Measurements from ENCODE around the gene TMEM94.

Gene TMEM94

GRCh38 chr17:75468779-75469373, 12.4 kb downstream of the TMEM94 start:
- no peak overlapping the region for H3K27ac ChIP-seq (ENCODE audit: low read depth, low read length, poor library complexity, severe bottlenecking)
- no peaks in the 10 kb centered on the region for H3K79me2 ChIP-seq (ENCODE audit: insufficient read depth, low read length)
- no peak overlapping the region for H3K4me3 ChIP-seq (ENCODE audit: low read depth, low read length, poor library complexity, severe bottlenecking)
- H3K4me2 ChIP-seq (ENCODE audit: low read length): no peak overlapping the region
- no peak overlapping the region for H3K9ac ChIP-seq (ENCODE audit: low read length)
- no peaks in the 10 kb centered on the region for H4K20me1 ChIP-seq (ENCODE audit: insufficient read depth, low read length)
- peaks cover 9% of the 10 kb centered on the region for H3K4me1 ChIP-seq (ENCODE audit: insufficient read depth, low read length, severe bottlenecking)
- no peaks in the 10 kb centered on the region for H3K9me3 ChIP-seq (ENCODE audit: low read length)
- H3F3A ChIP-seq (ENCODE audit: insufficient read depth, low read length): no peaks in the 10 kb centered on the region
- TF ChIP-seq CTCF (IDR thresholded peaks at IDR 0.05; ENCODE audit: low read length) (no peak), EZH2 (IDR thresholded peaks at IDR 0.05; ENCODE audit: borderline replicate concordance, low read length) (no peak)
- no peak overlapping the region for H2AFZ ChIP-seq (ENCODE audit: low read length)
- no peaks in the 10 kb centered on the region for H3K27me3 ChIP-seq (ENCODE audit: insufficient read depth, low read length)
- no peaks in the 10 kb centered on the region for H3K9me2 ChIP-seq (ENCODE audit: low read depth, low read length)
- peaks cover 10% of the 10 kb centered on the region; the same call in 1 of the 2 replicates for H3K36me3 ChIP-seq (ENCODE audit: insufficient read depth, low read length)

- Histone ChIP-seq H3K9me3 (ENCODE audit: low read length) (no peaks in the 10 kb centered on the region), H3K27me3 (ENCODE audit: insufficient read depth, low read length) (no peaks in the 10 kb centered on the region), H3K9ac (ENCODE audit: low read length) (no peak overlapping the region), H2AFZ (ENCODE audit: low read length) (no peak overlapping the region), H3K36me3 (ENCODE audit: insufficient read depth, low read length) (peaks cover 10% of the 10 kb centered on the region; the same call in 1 of the 2 replicates), H3K4me1 (ENCODE audit: insufficient read depth, low read length, severe bottlenecking) (peaks cover 9% of the 10 kb centered on the region), H4K20me1 (ENCODE audit: insufficient read depth, low read length) (no peaks in the 10 kb centered on the region), H3K27ac (ENCODE audit: low read depth, low read length, poor library complexity, severe bottlenecking) (no peak overlapping the region), H3K4me3 (ENCODE audit: low read depth, low read length, poor library complexity, severe bottlenecking) (no peak overlapping the region), H3K9me2 (ENCODE audit: low read depth, low read length) (no peaks in the 10 kb centered on the region), H3F3A (ENCODE audit: insufficient read depth, low read length) (no peaks in the 10 kb centered on the region), H3K4me2 (ENCODE audit: low read length) (no peak overlapping the region), H3K79me2 (ENCODE audit: insufficient read depth, low read length) (no peaks in the 10 kb centered on the region)
- TF ChIP-seq EZH2 (IDR thresholded peaks at IDR 0.05; ENCODE audit: borderline replicate concordance, low read length) (no peak), CTCF (IDR thresholded peaks at IDR 0.05; ENCODE audit: low read length) (no peak)
Measured at GRCh38 chr17:75471207-75471606, 14.8 kb downstream of the TMEM94 start.

GRCh38 chr17:75472119-75472518, 15.7 kb downstream of the TMEM94 start:
- H4K20me1 ChIP-seq (ENCODE audit: insufficient read depth, low read length): no peaks in the 10 kb centered on the region
- no peak overlapping the region for H3K27ac ChIP-seq (ENCODE audit: low read depth, low read length, poor library complexity, severe bottlenecking)
- no peak overlapping the region for H3K9ac ChIP-seq (ENCODE audit: low read length)
- TF ChIP-seq CTCF (IDR thresholded peaks at IDR 0.05; ENCODE audit: low read length): no peak
- TF ChIP-seq EZH2 (IDR thresholded peaks at IDR 0.05; ENCODE audit: borderline replicate concordance, low read length): no peak
- no peak overlapping the region for H2AFZ ChIP-seq (ENCODE audit: low read length)
- H3K4me2 ChIP-seq (ENCODE audit: low read length): no peak overlapping the region
- peaks cover 9% of the 10 kb centered on the region for H3K4me1 ChIP-seq (ENCODE audit: insufficient read depth, low read length, severe bottlenecking)
- H3K4me3 ChIP-seq (ENCODE audit: low read depth, low read length, poor library complexity, severe bottlenecking): no peak overlapping the region
- H3K79me2 ChIP-seq (ENCODE audit: insufficient read depth, low read length): no peaks in the 10 kb centered on the region
- H3K36me3 ChIP-seq (ENCODE audit: insufficient read depth, low read length): peaks cover 10% of the 10 kb centered on the region; the same call in 1 of the 2 replicates
- H3K9me3 ChIP-seq (ENCODE audit: low read length): no peaks in the 10 kb centered on the region
- H3K27me3 ChIP-seq (ENCODE audit: insufficient read depth, low read length): no peaks in the 10 kb centered on the region
- H3K9me2 ChIP-seq (ENCODE audit: low read depth, low read length): no peaks in the 10 kb centered on the region
- no peaks in the 10 kb centered on the region for H3F3A ChIP-seq (ENCODE audit: insufficient read depth, low read length)

All from OCI-LY1 (cell line).